Renal cortex interstitium (tissue), 11 donors: ENCODE results near the gene ZMYND11. TPM values are rescaled to one million over a fixed set of nuclear protein-coding genes. Genes with fewer than 3 reads are reported as not detected.
"Not testable (repeated sequence)": the region's sequence is repeated elsewhere in the genome, so short reads cannot be mapped to it uniquely, and the experiment has no call there.

Experiments
- DNase-seq, 11 donors: peaks; one replicate each; pipeline ENCODE4 v3.0.0-alpha.2; 2013; ENCODE audit warnings: low read depth in 9 of 11, low spot score in 4 of 11; ENCODE audit errors: extremely low read depth in 1 of 11
- polyA plus RNA-seq, 3 donors: library from polyadenylated mRNA; unstranded; fragments of 120-200 nt; gene quantifications; one replicate each; pipeline ENCODE4 v1.2.1, GENCODE V29; 2013; ENCODE audit not compliant: insufficient read length in 3 of 3

ZMYND11 gene
- polyA plus RNA-seq, 3 donors: 94.8 to 105 (median 100) TPM

- no peak for DNase-seq
Observed at GRCh38 chr10:228366-228765, 93.1 kb downstream of the ZMYND11 start.

DNA sequence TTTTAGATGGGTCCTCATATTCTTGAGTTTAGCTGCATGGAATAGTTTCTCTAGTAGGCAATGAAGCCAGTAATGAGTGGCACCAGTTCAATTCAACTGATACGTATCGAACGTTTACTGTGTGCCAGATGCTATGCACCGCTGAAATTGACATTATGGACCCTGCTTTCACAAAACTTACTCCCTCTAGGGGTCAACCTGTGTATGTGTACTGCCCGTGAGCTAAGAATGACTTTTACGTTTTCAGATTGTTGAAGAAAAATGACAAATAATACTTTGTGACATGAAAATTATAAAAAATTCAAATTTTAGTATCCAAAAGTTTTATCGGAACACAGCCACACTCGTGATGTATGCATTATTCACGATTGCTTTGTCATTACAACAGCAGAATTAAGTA, 95.5 kb downstream of the ZMYND11 start:
- DNase-seq: no peak

- DNase-seq: no peak
Observed at GRCh38 chr10:232061-232460, 96.8 kb downstream of the ZMYND11 start.

DNA sequence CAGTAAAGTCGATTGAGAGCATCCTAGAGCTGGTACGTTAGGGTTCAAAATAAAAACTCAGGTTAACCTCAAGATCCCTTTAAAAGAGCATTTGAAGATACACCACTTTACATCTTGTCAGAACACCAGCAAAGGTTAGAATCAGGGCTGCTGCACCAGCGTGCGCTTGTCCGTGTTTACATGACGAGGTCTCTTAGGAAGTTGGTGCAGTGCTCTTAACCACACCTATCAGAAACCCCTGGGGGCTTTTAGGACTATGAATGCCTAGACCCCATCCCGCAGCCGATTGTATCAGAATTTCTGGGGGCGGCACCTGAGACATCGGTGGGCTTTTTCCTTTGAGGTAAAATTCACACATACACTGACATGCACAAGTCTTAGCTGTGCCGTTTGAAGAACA, 97.6 kb downstream of the ZMYND11 start:
- DNase-seq: no peak

- DNase-seq: no peak
Observed at GRCh38 chr10:234708-235406, 99.6 kb downstream of the ZMYND11 start.

GRCh38 chr10:235915-236314, 100.7 kb downstream of the ZMYND11 start:
- no peak for DNase-seq

GRCh38 chr10:239109-239508, 103.9 kb downstream of the ZMYND11 start:
- DNase-seq: no peak

DNA sequence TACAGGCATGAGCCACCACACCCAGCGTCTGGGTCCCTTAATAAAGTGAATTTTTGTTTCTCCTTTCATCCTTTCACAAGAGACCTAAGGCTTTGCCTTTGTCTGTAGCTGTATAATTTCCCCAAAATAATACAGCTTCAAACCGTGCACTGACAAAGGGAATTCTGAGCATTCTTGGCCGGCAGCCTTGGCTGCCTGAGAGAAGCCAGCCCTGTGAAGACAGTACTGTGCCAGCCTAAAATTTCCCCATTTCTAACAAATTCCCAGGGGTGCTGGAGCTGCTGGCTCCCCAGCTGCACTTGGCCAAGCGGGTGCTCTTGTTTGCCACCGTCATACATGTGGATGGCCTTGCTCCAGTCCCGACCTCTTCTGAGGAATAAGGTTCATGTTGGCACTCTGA, 106.2 kb downstream of the ZMYND11 start:
- DNase-seq: no peak

DNA sequence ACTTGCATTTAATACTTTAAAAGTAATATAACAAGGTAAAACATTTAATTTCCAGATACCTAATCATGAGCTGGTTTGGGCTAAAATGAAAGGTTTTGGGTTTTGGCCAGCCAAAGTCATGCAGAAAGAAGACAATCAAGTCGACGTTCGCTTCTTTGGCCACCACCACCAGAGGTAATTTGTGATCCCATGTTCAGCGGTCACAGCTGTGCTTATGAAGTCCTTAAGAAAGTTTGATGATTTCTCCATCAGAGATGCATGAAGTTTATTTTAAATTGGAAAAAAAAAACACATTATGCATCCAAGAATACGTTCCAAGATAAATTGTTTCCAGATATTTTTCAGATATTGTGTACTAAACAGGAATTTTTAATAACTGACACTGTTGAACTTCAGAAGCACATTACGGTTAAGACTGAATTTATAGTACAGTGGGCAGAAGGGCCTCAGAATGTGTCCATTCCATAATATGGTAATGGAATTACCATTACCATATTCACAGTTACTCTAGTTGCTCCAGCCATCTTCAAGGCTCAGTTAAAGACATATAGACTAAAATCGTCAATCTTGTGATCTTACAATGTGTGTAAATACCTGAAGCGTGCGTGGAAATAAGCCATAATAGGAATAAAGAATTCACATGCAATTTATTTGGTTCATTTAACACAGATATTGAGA, 106.8 kb downstream of the ZMYND11 start:
- no peak for DNase-seq

DNA sequence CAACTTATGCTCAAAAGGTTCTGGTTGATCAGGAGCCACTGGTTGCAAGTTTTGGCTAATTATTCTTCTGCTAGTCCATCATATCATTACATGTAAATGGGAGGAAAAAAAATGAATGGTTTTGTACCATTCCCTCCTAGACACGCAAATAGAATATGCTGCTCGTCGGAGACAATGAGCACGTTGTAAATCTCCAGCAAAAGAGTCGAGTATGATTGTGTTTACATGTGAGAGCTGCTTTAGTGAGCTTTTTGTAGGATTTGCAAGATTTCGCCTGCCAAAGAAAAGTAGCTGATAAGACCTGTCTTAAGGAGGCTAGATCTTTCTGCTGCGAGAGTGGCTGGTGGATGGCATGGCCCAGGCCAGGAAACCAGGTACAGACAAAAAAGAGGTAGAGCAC, 109.0 kb downstream of the ZMYND11 start:
- DNase-seq: no peak

GRCh38 chr10:246431-246830, 111.2 kb downstream of the ZMYND11 start:
- no peak for DNase-seq

- no peak for DNase-seq
Observed at GRCh38 chr10:247480-247879, 112.2 kb downstream of the ZMYND11 start.

GRCh38 chr10:248307-248706, 113.1 kb downstream of the ZMYND11 start:
- DNase-seq: no peak

- no peak for DNase-seq
Observed at GRCh38 chr10:251982-252582, 116.8 kb downstream of the ZMYND11 start.

DNA sequence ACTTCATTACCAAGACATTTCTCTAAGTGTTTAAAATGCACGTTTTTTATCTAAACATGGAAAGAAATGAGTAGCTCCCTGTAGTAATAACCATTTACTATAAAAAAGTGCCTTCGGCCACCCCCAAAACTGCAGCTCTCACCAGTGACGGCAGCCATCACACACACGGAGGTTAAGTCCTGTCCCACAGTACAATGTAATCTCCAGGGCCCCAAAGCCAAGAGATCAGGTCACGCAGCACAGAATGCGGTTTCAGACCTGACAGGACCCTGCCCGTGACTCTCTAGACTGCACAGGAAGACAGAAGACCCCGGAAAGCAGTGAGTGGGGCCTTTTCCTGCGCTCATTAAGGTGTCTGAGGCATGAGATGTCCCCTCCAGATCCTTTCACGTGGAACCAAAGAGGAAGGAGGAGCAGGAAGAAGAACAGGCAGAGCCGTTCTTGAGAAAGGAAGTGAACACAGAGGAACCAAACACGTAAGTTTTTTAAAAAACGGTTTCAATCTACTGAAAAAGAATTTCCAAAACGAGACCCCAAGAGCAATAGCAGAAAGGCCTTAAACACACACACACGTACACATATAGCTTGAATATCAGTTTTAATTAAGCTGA, 125.7 kb downstream of the ZMYND11 start:
- DNase-seq: no peak

GRCh38 chr10:264160-265073, 129.2 kb downstream of the ZMYND11 start:
- not testable (repeated sequence) for DNase-seq

GRCh38 chr10:265074-265440, 129.8 kb downstream of the ZMYND11 start:
- not testable (repeated sequence) for DNase-seq

- not testable (repeated sequence) for DNase-seq
Observed at GRCh38 chr10:265816-266588, 130.7 kb downstream of the ZMYND11 start.
